ENCODE results near the gene GNAZ. TPM values are rescaled to one million over a fixed set of nuclear protein-coding genes. Genes with fewer than 3 reads are reported as not detected.

GNAZ gene
- total and polyA plus RNA-seq, 2 of the 8 experiments (the other 6 are each of a cell fraction or from before 2014, with no cell fraction given), result 6.6 to 9.6 TPM

DNA sequence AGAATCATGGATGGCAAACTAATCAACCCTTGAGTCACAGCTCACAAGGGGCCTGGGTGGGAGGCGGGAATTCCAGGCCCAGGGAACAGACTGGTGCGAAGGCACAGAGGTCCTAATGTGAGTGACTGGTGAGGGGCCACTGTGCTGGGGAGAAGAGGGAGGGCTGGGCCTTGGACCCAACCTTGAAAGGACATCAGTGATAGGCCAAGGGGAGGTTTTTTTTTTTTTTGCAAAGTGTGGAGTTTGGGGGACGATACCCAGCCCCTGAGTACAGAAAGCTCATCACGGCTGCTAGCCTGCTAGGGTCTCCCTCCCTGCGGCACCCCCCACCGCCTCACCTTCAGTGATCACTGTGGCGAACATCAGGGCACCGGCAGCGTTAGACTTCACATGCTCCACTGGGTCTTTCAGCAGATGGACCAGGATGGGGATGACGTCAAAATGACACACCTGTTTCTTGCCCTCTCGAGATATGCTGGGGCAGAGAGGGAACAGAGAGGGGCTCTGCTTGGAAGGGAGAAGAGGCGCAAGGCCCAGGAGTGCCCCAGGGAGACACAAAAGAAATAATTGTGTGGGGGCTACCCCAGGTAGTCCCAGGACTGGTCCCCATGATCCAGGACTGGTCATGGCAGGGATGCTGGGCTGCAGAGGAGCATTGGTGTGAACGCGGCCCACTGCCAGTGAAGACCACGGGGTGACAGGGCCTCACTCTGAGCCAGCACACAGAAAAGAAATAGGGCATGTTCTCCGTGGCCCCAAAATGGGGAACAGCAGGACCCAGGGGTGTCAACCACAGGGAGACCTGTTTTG, 8.6 kb upstream of the GNAZ start (continued):
- no peak for TF ChIP-seq SIX5 (IDR thresholded peaks at IDR 0.05; ENCODE audit: low read depth, low read length)
- TF ChIP-seq FOSL1 (IDR thresholded peaks at IDR 0.05; ENCODE audit: insufficient read depth, low read depth, low read length), result no peak
- no peak for TF ChIP-seq HDAC6 (IDR thresholded peaks at IDR 0.05; ENCODE audit: low read depth, low read length)
- TF ChIP-seq NRF1 (IDR thresholded peaks at IDR 0.05; ENCODE audit: low read depth, low read length), result no peak
- TF ChIP-seq, protein P1, sequence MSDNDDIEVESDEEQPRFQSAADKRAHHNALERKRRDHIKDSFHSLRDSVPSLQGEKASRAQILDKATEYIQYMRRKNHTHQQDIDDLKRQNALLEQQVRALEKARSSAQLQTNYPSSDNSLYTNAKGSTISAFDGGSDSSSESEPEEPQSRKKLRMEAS (IDR thresholded peaks at IDR 0.05), result no peak
- no peak for TF ChIP-seq TAF7 (optimal IDR thresholded peaks at IDR 0.05; ENCODE audit: borderline replicate concordance, low read depth, low read length)
- TF ChIP-seq, protein P2, sequence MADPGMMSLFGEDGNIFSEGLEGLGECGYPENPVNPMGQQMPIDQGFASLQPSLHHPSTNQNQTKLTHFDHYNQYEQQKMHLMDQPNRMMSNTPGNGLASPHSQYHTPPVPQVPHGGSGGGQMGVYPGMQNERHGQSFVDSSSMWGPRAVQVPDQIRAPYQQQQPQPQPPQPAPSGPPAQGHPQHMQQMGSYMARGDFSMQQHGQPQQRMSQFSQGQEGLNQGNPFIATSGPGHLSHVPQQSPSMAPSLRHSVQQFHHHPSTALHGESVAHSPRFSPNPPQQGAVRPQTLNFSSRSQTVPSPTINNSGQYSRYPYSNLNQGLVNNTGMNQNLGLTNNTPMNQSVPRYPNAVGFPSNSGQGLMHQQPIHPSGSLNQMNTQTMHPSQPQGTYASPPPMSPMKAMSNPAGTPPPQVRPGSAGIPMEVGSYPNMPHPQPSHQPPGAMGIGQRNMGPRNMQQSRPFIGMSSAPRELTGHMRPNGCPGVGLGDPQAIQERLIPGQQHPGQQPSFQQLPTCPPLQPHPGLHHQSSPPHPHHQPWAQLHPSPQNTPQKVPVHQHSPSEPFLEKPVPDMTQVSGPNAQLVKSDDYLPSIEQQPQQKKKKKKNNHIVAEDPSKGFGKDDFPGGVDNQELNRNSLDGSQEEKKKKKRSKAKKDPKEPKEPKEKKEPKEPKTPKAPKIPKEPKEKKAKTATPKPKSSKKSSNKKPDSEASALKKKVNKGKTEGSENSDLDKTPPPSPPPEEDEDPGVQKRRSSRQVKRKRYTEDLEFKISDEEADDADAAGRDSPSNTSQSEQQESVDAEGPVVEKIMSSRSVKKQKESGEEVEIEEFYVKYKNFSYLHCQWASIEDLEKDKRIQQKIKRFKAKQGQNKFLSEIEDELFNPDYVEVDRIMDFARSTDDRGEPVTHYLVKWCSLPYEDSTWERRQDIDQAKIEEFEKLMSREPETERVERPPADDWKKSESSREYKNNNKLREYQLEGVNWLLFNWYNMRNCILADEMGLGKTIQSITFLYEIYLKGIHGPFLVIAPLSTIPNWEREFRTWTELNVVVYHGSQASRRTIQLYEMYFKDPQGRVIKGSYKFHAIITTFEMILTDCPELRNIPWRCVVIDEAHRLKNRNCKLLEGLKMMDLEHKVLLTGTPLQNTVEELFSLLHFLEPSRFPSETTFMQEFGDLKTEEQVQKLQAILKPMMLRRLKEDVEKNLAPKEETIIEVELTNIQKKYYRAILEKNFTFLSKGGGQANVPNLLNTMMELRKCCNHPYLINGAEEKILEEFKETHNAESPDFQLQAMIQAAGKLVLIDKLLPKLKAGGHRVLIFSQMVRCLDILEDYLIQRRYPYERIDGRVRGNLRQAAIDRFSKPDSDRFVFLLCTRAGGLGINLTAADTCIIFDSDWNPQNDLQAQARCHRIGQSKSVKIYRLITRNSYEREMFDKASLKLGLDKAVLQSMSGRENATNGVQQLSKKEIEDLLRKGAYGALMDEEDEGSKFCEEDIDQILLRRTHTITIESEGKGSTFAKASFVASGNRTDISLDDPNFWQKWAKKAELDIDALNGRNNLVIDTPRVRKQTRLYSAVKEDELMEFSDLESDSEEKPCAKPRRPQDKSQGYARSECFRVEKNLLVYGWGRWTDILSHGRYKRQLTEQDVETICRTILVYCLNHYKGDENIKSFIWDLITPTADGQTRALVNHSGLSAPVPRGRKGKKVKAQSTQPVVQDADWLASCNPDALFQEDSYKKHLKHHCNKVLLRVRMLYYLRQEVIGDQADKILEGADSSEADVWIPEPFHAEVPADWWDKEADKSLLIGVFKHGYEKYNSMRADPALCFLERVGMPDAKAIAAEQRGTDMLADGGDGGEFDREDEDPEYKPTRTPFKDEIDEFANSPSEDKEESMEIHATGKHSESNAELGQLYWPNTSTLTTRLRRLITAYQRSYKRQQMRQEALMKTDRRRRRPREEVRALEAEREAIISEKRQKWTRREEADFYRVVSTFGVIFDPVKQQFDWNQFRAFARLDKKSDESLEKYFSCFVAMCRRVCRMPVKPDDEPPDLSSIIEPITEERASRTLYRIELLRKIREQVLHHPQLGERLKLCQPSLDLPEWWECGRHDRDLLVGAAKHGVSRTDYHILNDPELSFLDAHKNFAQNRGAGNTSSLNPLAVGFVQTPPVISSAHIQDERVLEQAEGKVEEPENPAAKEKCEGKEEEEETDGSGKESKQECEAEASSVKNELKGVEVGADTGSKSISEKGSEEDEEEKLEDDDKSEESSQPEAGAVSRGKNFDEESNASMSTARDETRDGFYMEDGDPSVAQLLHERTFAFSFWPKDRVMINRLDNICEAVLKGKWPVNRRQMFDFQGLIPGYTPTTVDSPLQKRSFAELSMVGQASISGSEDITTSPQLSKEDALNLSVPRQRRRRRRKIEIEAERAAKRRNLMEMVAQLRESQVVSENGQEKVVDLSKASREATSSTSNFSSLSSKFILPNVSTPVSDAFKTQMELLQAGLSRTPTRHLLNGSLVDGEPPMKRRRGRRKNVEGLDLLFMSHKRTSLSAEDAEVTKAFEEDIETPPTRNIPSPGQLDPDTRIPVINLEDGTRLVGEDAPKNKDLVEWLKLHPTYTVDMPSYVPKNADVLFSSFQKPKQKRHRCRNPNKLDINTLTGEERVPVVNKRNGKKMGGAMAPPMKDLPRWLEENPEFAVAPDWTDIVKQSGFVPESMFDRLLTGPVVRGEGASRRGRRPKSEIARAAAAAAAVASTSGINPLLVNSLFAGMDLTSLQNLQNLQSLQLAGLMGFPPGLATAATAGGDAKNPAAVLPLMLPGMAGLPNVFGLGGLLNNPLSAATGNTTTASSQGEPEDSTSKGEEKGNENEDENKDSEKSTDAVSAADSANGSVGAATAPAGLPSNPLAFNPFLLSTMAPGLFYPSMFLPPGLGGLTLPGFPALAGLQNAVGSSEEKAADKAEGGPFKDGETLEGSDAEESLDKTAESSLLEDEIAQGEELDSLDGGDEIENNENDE (IDR thresholded peaks at IDR 0.05; ENCODE audit: insufficient replicate concordance, low read length), result no peak
